ENCODE data around the gene WDR70.

GRCh38 chr5:37735649-37736347 lies 356.7 kb downstream of the WDR70 start:
- TF ChIP-seq POLR2A (IDR thresholded peaks at IDR 0.05) (no peak), CTCF (IDR thresholded peaks at IDR 0.05) (no peak), POLR2AphosphoS5 (IDR thresholded peaks at IDR 0.05) (no peak)

All from prostate gland (tissue), 2 donors.